Measurements from ENCODE around the gene SFTPD. TPM values are rescaled to one million over a fixed set of nuclear protein-coding genes. Genes with fewer than 3 reads are reported as not detected.

Gene SFTPD
- total RNA-seq, 1 experiment from 2014 or later, result 0.24 TPM

DNA sequence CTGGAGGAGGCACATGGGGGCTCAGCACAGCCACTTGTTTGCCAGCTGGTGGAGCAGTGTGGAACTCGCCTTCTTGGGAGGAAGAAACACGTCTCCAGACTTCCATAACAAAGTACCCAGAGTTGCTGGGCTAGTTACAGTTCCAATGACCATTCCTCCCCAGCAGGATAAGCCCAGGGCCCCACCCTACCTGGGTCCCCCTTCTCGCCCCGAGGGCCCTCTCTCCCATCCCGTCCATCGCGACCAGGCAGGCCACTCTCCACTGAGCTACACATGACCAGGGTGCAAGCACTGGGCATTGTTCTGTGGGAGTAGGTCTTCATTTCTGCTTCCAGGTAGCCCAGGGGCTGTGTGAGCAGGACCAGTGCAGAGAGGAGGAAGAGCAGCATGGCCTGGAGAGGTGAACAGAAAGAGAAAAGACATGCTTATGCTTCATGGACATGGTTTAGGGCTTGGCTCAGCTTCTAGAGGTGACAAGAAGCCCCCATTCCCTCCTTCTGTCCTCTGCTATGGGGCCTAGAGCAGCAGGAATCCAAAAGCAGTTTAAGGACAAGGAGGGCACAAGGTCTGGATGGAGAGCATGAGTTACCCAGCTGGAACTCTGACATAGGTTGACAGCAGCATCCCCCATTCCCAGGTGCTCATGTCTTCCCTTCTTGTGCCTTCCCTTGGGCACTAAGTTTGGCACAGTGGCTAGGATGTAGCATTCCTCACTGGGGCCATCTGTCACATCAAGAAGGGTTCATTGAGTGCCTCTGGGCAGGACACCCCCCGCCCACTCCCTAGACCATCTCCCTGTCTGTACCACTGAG lies 2.4 kb downstream of the SFTPD start:
- H2BK20ac ChIP-seq (ENCODE audit: low read depth, low read length, poor library complexity, severe bottlenecking), result no peak overlapping the region
- H3K23ac ChIP-seq (ENCODE audit: insufficient read length, low read depth, low read length), result no peak overlapping the region
- no peaks in the 10 kb centered on the region for H3K79me2 ChIP-seq (ENCODE audit: insufficient read depth, low read length)
- no peak overlapping the region for H2BK12ac ChIP-seq (ENCODE audit: insufficient read length, low read depth, low read length)
- no peak overlapping the region for H3K4ac ChIP-seq (ENCODE audit: low read depth, low read length)
- H4K20me1 ChIP-seq (ENCODE audit: control insufficient read depth, insufficient read depth, insufficient read length), result no peaks in the 10 kb centered on the region
- no peak overlapping the region for H4K8ac ChIP-seq (replicated peaks; ENCODE audit: insufficient read length, low read depth, low read length)
- peaks cover 4% of the 10 kb centered on the region; the same call in 1 of the 2 replicates for H3K4me1 ChIP-seq (ENCODE audit: insufficient read depth, low read length)
- H4K91ac ChIP-seq (ENCODE audit: insufficient read length, low read depth, low read length), result no peak overlapping the region
- no peaks in the 10 kb centered on the region for H3K23me2 ChIP-seq (ENCODE audit: insufficient read length, low read depth, low read length, poor library complexity, severe bottlenecking)
- peaks cover 2 to 5% of the 10 kb centered on the region in 2 experiments; a peak in 2 of 5 replicates for H3K9me3 Mint-ChIP-seq
- no peaks in the 10 kb centered on the region; a peak in 1 of 7 replicates for H3K36me3 Mint-ChIP-seq (ENCODE audit: insufficient read depth in 1 of 3, low read depth in 3 of 3)
- no peak overlapping the region for H3K18ac ChIP-seq (ENCODE audit: insufficient read length, low read depth, low read length)
- no peak for DNase-seq
- H3K14ac ChIP-seq (ENCODE audit: insufficient read depth, low read length), result no peak overlapping the region
- no peak overlapping the region for H2AK5ac ChIP-seq (ENCODE audit: insufficient read length, low read length)
- no peak overlapping the region for H2AFZ ChIP-seq (ENCODE audit: low read length)
- no peak overlapping the region for H3T11ph ChIP-seq (ENCODE audit: low read length)
- TF ChIP-seq, protein P1, sequence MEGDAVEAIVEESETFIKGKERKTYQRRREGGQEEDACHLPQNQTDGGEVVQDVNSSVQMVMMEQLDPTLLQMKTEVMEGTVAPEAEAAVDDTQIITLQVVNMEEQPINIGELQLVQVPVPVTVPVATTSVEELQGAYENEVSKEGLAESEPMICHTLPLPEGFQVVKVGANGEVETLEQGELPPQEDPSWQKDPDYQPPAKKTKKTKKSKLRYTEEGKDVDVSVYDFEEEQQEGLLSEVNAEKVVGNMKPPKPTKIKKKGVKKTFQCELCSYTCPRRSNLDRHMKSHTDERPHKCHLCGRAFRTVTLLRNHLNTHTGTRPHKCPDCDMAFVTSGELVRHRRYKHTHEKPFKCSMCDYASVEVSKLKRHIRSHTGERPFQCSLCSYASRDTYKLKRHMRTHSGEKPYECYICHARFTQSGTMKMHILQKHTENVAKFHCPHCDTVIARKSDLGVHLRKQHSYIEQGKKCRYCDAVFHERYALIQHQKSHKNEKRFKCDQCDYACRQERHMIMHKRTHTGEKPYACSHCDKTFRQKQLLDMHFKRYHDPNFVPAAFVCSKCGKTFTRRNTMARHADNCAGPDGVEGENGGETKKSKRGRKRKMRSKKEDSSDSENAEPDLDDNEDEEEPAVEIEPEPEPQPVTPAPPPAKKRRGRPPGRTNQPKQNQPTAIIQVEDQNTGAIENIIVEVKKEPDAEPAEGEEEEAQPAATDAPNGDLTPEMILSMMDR (conservative IDR thresholded peaks at IDR 0.05), result no peak
- peaks cover 22% of the 10 kb centered on the region for H3K27me3 Mint-ChIP-seq (ENCODE audit: low read depth)
- H3K56ac ChIP-seq (ENCODE audit: insufficient read length, low read depth, low read length), result no peak overlapping the region
- H3K9ac ChIP-seq (ENCODE audit: extremely low read depth, insufficient read length, low read length), result no peak overlapping the region
- WGBS (ENCODE audit: extremely low coverage, insufficient read length, low lambda C conversion rate), result no CpG with 5 or more reads among the region's 8 CpGs
- no peak overlapping the region for H3K27ac Mint-ChIP-seq
- H3K9me3 ChIP-seq (ENCODE audit: control insufficient read depth, low read depth, low read length), result no peaks in the 10 kb centered on the region
- H4K5ac ChIP-seq (ENCODE audit: insufficient read length, low read depth, low read length), result no peak overlapping the region
- H3K4me2 ChIP-seq (ENCODE audit: insufficient read depth, insufficient read length, low read length), result no peak overlapping the region
- no peaks in the 10 kb centered on the region for H3K79me1 ChIP-seq (ENCODE audit: insufficient read depth, low read depth, low read length, poor library complexity, severe bottlenecking)
- no peak overlapping the region for H3K27ac ChIP-seq (ENCODE audit: insufficient read length, low read depth, low read length)
- H2BK120ac ChIP-seq (ENCODE audit: low read depth, low read length, poor library complexity, severe bottlenecking), result no peak overlapping the region
- no peak overlapping the region for H3K4me3 Mint-ChIP-seq
- H2BK5ac ChIP-seq (ENCODE audit: insufficient read length, low read length), result no peak overlapping the region
- H3K4me1 Mint-ChIP-seq, result peaks cover 14 to 17% of the 10 kb centered on the region in 2 experiments
- no peaks in the 10 kb centered on the region for H3K27me3 ChIP-seq (ENCODE audit: insufficient read depth, low read length)
- H2BK15ac ChIP-seq (ENCODE audit: low read depth, low read length), result no peak overlapping the region
